HCT116 (cell line): Measurements from ENCODE around the gene MRPS17. TPM values are rescaled to one million over a fixed set of nuclear protein-coding genes. Genes with fewer than 3 reads are reported as not detected.

Source experiments
- ATAC-seq: fragments of 200-7000 bp; cut with Tn5 transposase; 2 replicates; pipeline ENCODE4 v1.9.1; 2020; ENCODE audit warnings: mild to moderate bottlenecking, moderate library complexity
- BruUV-seq: library from RNA; stranded (reverse); fragments of 400-500 nt; replicated peaks from 2 replicates; lab custom pipeline; 2021; lab: Mats Ljungman, UMichigan
- CTCF ChIA-PET: fragments of 300-600 bp; sonication (Branson Sonifier 250); formaldehyde crosslinking; loops from one replicate; lab custom pipeline; 2021; ENCODE audit warnings: antibody characterized with exemption; lab: Charles Lee
- POLR2A ChIA-PET: fragments of 300-600, 350-600 bp; sonication (Branson Sonifier 250); formaldehyde crosslinking; loops from one replicate; lab custom pipeline; 2021; ENCODE audit warnings: antibody characterized with exemption; lab: Charles Lee
- RAD21 ChIA-PET, 2 experiments: fragments of 300-600 bp; sonication (Branson Sonifier 250); formaldehyde crosslinking; loops; one replicate each; lab custom pipeline; 2023; ENCODE audit warnings: low total read pairs in 2 of 2; ENCODE audit not compliant: uncharacterized antibody in 2 of 2, unreplicated experiment in 2 of 2, low non-redundant PET in 1 of 2; lab: Charles Lee
- DNase-seq: peaks from one replicate; pipeline ENCODE4 v3.0.0-alpha.2; 2010; ENCODE audit warnings: low read depth, low spot score
- H2AFZ ChIP-seq: fragments of 200-600 bp; shearing (Covaris generic), sonication (generic); 2 replicates; pipeline ENCODE4 v1.6.1; 2017; ENCODE audit warnings: low read depth, mixed run types, mixed read lengths, antibody characterized with exemption, low read length; ENCODE audit not compliant: poor library complexity, severe bottlenecking
- H3K27ac ChIP-seq: 2 replicates; pipeline ENCODE4 v1.5.1; 2012; ENCODE audit warnings: low read depth, low read length
- H3K27me3 ChIP-seq: fragments of 200-600 bp; sonication (generic); 2 replicates; pipeline ENCODE4 v1.6.1; 2016; ENCODE audit warnings: mixed run types, low read length, mixed read lengths; ENCODE audit not compliant: insufficient read depth
- H3K36me3 ChIP-seq, 2 experiments: fragments of 200-500 bp in 1 of 2; fragments of 200-600 bp in 1 of 2; sonication (Bioruptor generic) in 1 of 2; sonication (generic) in 1 of 2; 2 replicates each; pipeline versions ENCODE4 v1.5.1 to v1.6.1; 2014 to 2016; ENCODE audit warnings: low read length in 2 of 2, inconsistent platforms in 1 of 2, mixed read lengths in 1 of 2, mixed run types in 1 of 2; ENCODE audit not compliant: insufficient read depth in 2 of 2, control insufficient read depth in 1 of 2
- H3K4me1 ChIP-seq, 2 experiments: fragments of 200-600 bp in 1 of 2; sonication (generic) in 1 of 2; 2 replicates each; pipeline versions ENCODE4 v1.5.1 to v1.6.1; 2012 to 2017; ENCODE audit warnings: low read length in 2 of 2, inconsistent platforms in 1 of 2, mild to moderate bottlenecking in 1 of 2, mixed read lengths in 1 of 2, mixed run types in 1 of 2, moderate library complexity in 1 of 2; ENCODE audit not compliant: insufficient read depth in 2 of 2, control insufficient read depth in 1 of 2
- H3K4me2 ChIP-seq: fragments of 200-600 bp; sonication (generic); 2 replicates; pipeline ENCODE4 v1.6.1; 2017; ENCODE audit warnings: mixed run types, low read length, mixed read lengths
- H3K4me3 ChIP-seq, 2 experiments: fragments of 200-600 bp in 1 of 2; sonication (generic) in 1 of 2; replicated peaks in 1 of 2; 2 replicates each; pipeline ENCODE4 v1.5.1; 2011 to 2016; ENCODE audit warnings: low read length in 2 of 2, control low read depth in 1 of 2, low read depth in 1 of 2, mild to moderate bottlenecking in 1 of 2, mixed read lengths in 1 of 2, mixed run types in 1 of 2
- H3K79me2 ChIP-seq: fragments of 200-600 bp; sonication (generic); 2 replicates; pipeline ENCODE4 v1.6.1; 2017; ENCODE audit warnings: mild to moderate bottlenecking, mixed run types, low read length, moderate library complexity, mixed read lengths; ENCODE audit not compliant: insufficient read depth
- H3K9ac ChIP-seq: fragments of 200-600 bp; sonication (generic); 2 replicates; pipeline ENCODE4 v1.6.1; 2016; ENCODE audit warnings: low read length, mixed read lengths
- H3K9me2 ChIP-seq: fragments of 200-600 bp; sonication (generic), shearing (Covaris generic); 2 replicates; pipeline ENCODE4 v1.6.1; 2017; ENCODE audit warnings: mixed run types, mild to moderate bottlenecking, moderate library complexity; ENCODE audit not compliant: insufficient read depth
- H3K9me3 ChIP-seq, 2 experiments: fragments of 200-500 bp in 1 of 2; fragments of 200-600 bp in 1 of 2; sonication (Bioruptor generic) in 1 of 2; sonication (generic) in 1 of 2; 2 replicates each; pipeline ENCODE4 v1.6.1; 2014 to 2017; ENCODE audit warnings: low read length in 2 of 2, mixed read lengths in 2 of 2, inconsistent platforms in 1 of 2, low read depth in 1 of 2, mild to moderate bottlenecking in 1 of 2, mixed run types in 1 of 2, moderate library complexity in 1 of 2; ENCODE audit not compliant: control insufficient read depth in 1 of 2, insufficient read depth in 1 of 2
- H4K20me1 ChIP-seq: fragments of 200-600 bp; sonication (generic), shearing (Covaris generic); 2 replicates; pipeline ENCODE4 v1.6.1; 2017; ENCODE audit warnings: mixed run types, mild to moderate bottlenecking, moderate library complexity; ENCODE audit not compliant: insufficient read depth
- ATF3 ChIP-seq: IDR thresholded peaks from 2 replicates; pipeline ENCODE4 v1.6.1; 2012
- CTCF ChIP-seq, 3 experiments: fragments of 200-600 bp in 1 of 3; sonication (generic) in 1 of 3; IDR thresholded peaks in 2 of 3; conservative IDR thresholded peaks in 1 of 3; 2 replicates each; pipeline ENCODE4 v1.5.1; 2012 to 2017; ENCODE audit warnings: low read depth in 2 of 3, low read length in 2 of 3, antibody characterized with exemption in 1 of 3, borderline replicate concordance in 1 of 3, control low read depth in 1 of 3, mild to moderate bottlenecking in 1 of 3, mixed read lengths in 1 of 3, mixed run types in 1 of 3, moderate library complexity in 1 of 3; ENCODE audit not compliant: insufficient read depth in 1 of 3
- EGR1 ChIP-seq: IDR thresholded peaks from 2 replicates; pipeline ENCODE4 v1.6.1; 2012; ENCODE audit warnings: low read depth
- ELF1 ChIP-seq: IDR thresholded peaks from 2 replicates; pipeline ENCODE4 v1.6.1; 2012; ENCODE audit warnings: low read depth, borderline replicate concordance
- EZH2 ChIP-seq: fragments of 200-600 bp; sonication (generic); IDR thresholded peaks from 2 replicates; pipeline ENCODE4 v1.6.1; 2017; ENCODE audit warnings: antibody characterized with exemption, mixed run types
- MAX ChIP-seq: IDR thresholded peaks from 2 replicates; pipeline ENCODE4 v1.6.1; 2012
- POLR2A ChIP-seq: IDR thresholded peaks from 2 replicates; pipeline ENCODE4 v1.7.0; 2011; ENCODE audit warnings: borderline replicate concordance; ENCODE audit not compliant: insufficient read depth, insufficient read length; ENCODE audit errors: extremely low read depth
- SP1 ChIP-seq: IDR thresholded peaks from 2 replicates; pipeline ENCODE4 v1.6.1; 2012; ENCODE audit warnings: low read depth
- SRF ChIP-seq: IDR thresholded peaks from 2 replicates; pipeline ENCODE4 v1.6.1; 2012; ENCODE audit warnings: low read depth
- TCF7L2 ChIP-seq: IDR thresholded peaks from 2 replicates; pipeline ENCODE4 v1.7.0; 2011; ENCODE audit warnings: borderline replicate concordance, inconsistent platforms; ENCODE audit not compliant: insufficient read depth, insufficient read length; ENCODE audit errors: extremely low read depth
- YY1 ChIP-seq: IDR thresholded peaks from 2 replicates; pipeline ENCODE4 v1.6.1; 2011; ENCODE audit warnings: low read length, low read depth, moderate library complexity, mild to moderate bottlenecking; ENCODE audit not compliant: insufficient replicate concordance; ENCODE audit errors: extremely low read depth
- ZBTB33 ChIP-seq: IDR thresholded peaks from 2 replicates; pipeline ENCODE4 v1.6.1; 2011; ENCODE audit warnings: mild to moderate bottlenecking, low read length, moderate library complexity; ENCODE audit not compliant: insufficient replicate concordance; ENCODE audit errors: extremely low read depth
- ZFX ChIP-seq: fragments of 450-650 bp; IDR thresholded peaks from 2 replicates; pipeline ENCODE4 v1.6.1; 2017
- ZNF274 ChIP-seq: fragments of 200-500 bp; sonication (Bioruptor generic); IDR thresholded peaks from 2 replicates; pipeline ENCODE4 v1.6.1; 2014; ENCODE audit warnings: mild to moderate bottlenecking, low read depth, low read length, inconsistent platforms
- intact Hi-C: fragments of 100-400 bp; cut with micrococcal nuclease; formaldehyde crosslinking; loops from 2 replicates; pipeline ENCODE4 v1.10.0; 2022
- total RNA-seq: library from RNA; stranded (reverse); gene quantifications from one replicate; pipeline ENCODE4 v1.2.1, GENCODE V29; 2021; ENCODE audit not compliant: unreplicated experiment

MRPS17 gene
- total RNA-seq, 1 experiment from 2014 or later = 27.5 TPM

- no peaks in the 10 kb centered on the region for H3K36me3 ChIP-seq
- TF ChIP-seq TCF7L2 (no peak), SRF (no peak), MAX (no peak)
- H3K4me3 ChIP-seq = no peak overlapping the region
- H3K27me3 ChIP-seq = no peaks in the 10 kb centered on the region
- H3K79me2 ChIP-seq = no peaks in the 10 kb centered on the region
- no peaks in the 10 kb centered on the region for H4K20me1 ChIP-seq
- H3K9me2 ChIP-seq = no peaks in the 10 kb centered on the region
- H3K27ac ChIP-seq = no peak overlapping the region
- no peaks in the 10 kb centered on the region for H3K9me3 ChIP-seq
- no peak overlapping the region for H3K9ac ChIP-seq
- CTCF ChIA-PET = no interaction called here
- DNase-seq (no peak), ATAC-seq (no peak)
- no peak overlapping the region for H3K4me2 ChIP-seq
- no peaks in the 10 kb centered on the region for H3K4me1 ChIP-seq
- no peak overlapping the region for H2AFZ ChIP-seq
- RAD21 ChIA-PET = no interaction called here
- BruUV-seq = no TSS peak
- POLR2A ChIA-PET = no interaction called here
- intact Hi-C loops = no loop called here
These were observed 23.5 kb upstream of the MRPS17 start for GRCh38 chr7:55928006-55928767.

- Histone ChIP-seq H3K27ac (no peak overlapping the region), H3K9ac (no peak overlapping the region), H3K9me2 (no peaks in the 10 kb centered on the region), H3K27me3 (no peaks in the 10 kb centered on the region), H3K4me2 (no peak overlapping the region), H3K79me2 (no peaks in the 10 kb centered on the region), H2AFZ (no peak overlapping the region), H3K9me3 (no peaks in the 10 kb centered on the region), H3K36me3 (no peaks in the 10 kb centered on the region), H3K4me3 (no peak overlapping the region), H3K4me1 (no peaks in the 10 kb centered on the region), H4K20me1 (no peaks in the 10 kb centered on the region)
- intact Hi-C loops = no loop called here
- no peak for ATAC-seq
- DNase-seq = no peak
- POLR2A ChIA-PET = no interaction called here
- RAD21 ChIA-PET = no interaction called here
- CTCF ChIA-PET = no interaction called here
- BruUV-seq = no TSS peak
- TF ChIP-seq EGR1 (no peak), EZH2 (no peak), ZNF274 (no peak), POLR2A (no peak), SP1 (no peak), ZBTB33 (no peak), ATF3 (no peak), YY1 (no peak), TCF7L2 (no peak), SRF (no peak), ZFX (no peak), ELF1 (no peak), CTCF (IDR thresholded peaks at IDR 0.05 in 2 of 3, conservative IDR thresholded peaks at IDR 0.05 in 1 of 3; ENCODE audit: borderline replicate concordance in 1 of 3, insufficient read depth in 1 of 3, low read depth in 2 of 3, low read length in 2 of 3) (no peak)
These were observed 20.1 kb upstream of the MRPS17 start for GRCh38 chr7:55931421-55932151.
